GM12872 (cell line): ENCODE results near the gene EZH1.

Source experiments
- TF ChIP-seq, protein P1 (sequence below): IDR thresholded peaks from 3 replicates; pipeline ENCODE4 v1.5.1; 2011; ENCODE audit warnings: low read depth, mild to moderate bottlenecking, low read length, moderate library complexity; ENCODE audit not compliant: insufficient read depth

The EZH1 gene

DNA sequence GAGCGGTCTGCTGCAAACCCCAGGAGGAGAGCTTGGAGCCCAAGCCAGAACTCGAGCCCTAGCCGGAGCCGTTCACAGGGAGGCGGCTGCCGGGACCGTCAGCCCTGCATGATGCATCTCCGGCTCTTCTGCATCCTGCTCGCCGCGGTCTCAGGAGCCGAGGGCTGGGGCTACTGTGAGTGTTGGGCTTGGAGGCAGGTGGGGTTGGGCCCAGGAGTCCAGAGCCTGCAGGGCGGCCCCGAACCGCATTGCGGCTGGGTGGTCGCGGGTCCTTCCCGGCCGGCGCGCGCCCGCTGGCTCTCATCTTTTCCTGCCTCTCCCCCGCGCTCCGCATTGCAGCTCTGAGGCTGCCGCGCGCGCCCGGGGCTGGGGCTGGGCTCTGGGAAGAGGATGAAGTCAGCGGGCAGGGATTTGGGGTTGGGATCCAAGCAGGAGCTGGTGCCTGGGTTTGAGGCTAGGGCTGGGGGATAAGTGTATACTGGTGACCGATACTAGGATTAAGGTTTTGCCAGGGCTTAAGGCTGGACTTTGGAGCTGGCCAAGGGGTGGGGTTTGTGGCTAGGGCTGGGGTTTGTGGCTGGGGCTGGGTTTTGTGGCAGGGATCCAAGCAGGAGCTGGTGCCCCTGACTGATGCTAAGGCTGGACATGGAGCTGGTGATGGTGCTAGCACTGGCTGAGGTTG lies 62.0 kb downstream of the EZH1 start:
- TF ChIP-seq, protein P1, sequence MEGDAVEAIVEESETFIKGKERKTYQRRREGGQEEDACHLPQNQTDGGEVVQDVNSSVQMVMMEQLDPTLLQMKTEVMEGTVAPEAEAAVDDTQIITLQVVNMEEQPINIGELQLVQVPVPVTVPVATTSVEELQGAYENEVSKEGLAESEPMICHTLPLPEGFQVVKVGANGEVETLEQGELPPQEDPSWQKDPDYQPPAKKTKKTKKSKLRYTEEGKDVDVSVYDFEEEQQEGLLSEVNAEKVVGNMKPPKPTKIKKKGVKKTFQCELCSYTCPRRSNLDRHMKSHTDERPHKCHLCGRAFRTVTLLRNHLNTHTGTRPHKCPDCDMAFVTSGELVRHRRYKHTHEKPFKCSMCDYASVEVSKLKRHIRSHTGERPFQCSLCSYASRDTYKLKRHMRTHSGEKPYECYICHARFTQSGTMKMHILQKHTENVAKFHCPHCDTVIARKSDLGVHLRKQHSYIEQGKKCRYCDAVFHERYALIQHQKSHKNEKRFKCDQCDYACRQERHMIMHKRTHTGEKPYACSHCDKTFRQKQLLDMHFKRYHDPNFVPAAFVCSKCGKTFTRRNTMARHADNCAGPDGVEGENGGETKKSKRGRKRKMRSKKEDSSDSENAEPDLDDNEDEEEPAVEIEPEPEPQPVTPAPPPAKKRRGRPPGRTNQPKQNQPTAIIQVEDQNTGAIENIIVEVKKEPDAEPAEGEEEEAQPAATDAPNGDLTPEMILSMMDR: no peak

- TF ChIP-seq, protein P1: no peak
Observed at GRCh38 chr17:42681976-42682721, 62.7 kb downstream of the EZH1 start, which contains the start of gene CNTNAP1. TSS of gene CNTNAP1 (plus strand) at chr17:42682531. CDS start at chr17:42682830, 299 bp downstream.

DNA sequence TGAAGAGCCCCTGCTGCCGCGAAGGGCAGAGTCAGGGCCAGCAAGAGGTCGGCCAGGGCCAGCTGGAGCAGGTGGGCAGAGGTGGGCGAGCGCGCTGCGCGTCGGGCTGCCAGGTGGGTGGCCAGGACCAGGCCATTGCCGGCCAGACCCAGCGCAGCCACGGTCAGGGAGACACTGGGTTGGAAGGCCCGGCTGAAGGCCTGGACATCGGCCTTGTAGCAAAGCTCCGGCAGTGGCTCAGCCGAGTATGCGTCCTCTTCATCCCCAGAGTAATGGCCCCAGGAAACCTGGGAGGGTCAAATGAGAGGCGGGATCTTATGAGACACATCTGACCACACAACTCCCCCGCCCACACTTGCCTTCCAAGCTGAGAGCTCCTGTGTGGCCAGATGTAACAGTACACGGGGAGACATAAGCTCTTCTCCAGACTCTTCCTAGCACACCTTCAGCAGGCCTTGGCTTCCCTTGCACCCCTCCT lies 64.5 kb downstream of the EZH1 start:
- TF ChIP-seq, protein P1: no peak

DNA sequence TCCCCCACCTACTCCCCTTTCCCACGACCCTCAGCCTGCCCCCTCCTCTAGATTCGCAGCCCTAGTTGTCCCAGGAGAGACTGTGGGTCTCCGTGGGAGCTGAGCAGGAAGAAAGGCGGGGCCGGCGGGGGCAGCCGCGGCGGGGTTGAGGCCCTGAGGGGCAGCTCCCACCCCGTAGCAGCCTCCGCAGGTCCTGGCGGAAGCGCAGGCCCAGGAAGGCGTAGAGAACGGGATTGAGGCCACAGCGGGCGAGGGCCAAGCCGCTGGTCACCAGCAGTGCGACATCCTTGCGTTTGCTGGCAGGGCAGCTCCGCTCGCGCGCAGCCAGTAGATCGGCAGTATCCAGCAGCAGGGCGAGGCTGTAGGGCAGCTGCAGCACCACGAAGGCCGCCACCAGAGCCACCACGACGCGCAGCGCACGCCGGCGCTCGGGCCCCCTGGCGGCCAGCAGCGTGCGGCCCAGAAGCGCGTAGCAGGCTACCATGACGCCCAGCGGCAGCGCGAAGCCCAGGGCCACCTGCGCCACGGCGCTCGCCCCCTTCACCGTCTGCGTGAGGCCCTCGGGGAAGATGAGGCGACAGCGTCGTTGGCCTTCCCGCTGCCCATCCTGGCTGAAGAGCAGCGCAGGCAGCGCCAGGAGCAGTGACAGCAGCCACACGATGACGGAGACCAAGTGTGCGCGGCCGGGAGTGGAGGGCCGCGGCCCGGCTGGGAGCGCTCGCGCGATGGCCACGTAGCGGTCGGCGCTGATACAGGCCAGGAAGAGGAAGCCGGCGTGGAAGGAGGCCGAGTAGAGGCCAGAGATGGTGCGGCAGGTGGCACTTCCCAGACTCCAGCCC lies 65.1 kb downstream of the EZH1 start:
- TF ChIP-seq, protein P1: peak; percentile 93

- TF ChIP-seq, protein P1: no peak
Observed at GRCh38 chr17:42678951-42679491, 65.8 kb downstream of the EZH1 start.

DNA sequence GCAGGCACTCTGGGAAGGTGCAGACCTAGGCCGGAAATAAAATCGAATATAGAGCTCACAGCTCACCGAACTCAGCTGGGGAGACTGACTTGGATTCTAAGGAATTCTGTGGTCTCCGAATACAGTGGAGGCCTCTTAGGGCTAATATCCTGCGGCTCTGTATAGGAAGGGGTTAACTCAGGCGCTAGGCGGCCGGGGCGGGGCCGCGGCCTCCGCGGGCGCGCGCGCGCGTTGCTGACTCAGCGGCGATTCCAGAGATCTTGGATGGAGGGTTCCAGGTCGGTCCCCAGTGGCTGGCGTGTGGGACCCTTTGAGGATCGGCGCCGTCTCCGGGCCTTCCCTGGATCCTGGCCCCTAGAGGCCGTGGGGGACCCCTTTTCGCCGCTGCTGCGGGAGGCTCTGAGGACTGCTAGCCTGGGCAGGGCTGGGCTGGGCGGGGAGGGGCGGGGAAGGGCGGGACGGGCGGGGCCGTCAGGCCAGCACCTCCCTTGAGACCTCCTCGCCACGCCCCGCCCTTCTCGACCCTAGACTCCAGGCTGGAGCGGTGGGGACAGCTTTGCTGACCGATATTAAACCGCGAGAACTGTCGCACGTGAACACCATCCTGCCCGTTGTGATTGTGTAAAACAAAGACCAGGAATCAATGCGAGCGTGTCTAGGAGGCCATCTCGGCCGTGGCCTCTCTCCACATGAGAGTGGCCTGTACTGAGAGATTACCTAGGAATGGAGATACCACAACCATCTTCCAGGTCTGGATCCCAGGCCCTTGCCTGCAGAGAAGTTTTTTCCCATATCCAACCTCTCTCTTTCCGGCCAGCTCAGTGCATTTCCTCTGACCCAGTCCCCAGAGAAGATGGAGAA lies 66.7 kb downstream of the EZH1 start:
- TF ChIP-seq, protein P1: no peak
